RWPE1 (cell line): Measurements from ENCODE around the gene ANKS1A.

Experiments used
- CTCF ChIA-PET: fragments of 350-600 bp; sonication (Branson Sonifier 250); formaldehyde crosslinking; extraction: SDS; loops from one replicate; lab custom pipeline; 2021; lab: Yijun Ruan, JAX
- POLR2A ChIA-PET: fragments of 400-600 bp; formaldehyde crosslinking; extraction: SDS; loops from one replicate; lab custom pipeline; 2020; ENCODE audit warnings: antibody characterized with exemption; ENCODE audit not compliant: low non-redundant PET; lab: Yijun Ruan, JAX
- DNase-seq: peaks from one replicate; pipeline ENCODE4 v3.0.0; 2012; ENCODE audit warnings: low spot score
- H3K27ac ChIP-seq: fragments of 450-650 bp; 2 replicates; pipeline ENCODE4 v1.5.1; 2017
- TF ChIP-seq, protein P1 (sequence below): fragments of 450-650 bp; conservative IDR thresholded peaks from 2 replicates; pipeline ENCODE4 v1.5.1; 2017; ENCODE audit warnings: low read depth, mild to moderate bottlenecking

The ANKS1A gene

GRCh38 chr6:35070111-35070510 lies 181.1 kb downstream of the ANKS1A start:
- TF ChIP-seq, protein P1, sequence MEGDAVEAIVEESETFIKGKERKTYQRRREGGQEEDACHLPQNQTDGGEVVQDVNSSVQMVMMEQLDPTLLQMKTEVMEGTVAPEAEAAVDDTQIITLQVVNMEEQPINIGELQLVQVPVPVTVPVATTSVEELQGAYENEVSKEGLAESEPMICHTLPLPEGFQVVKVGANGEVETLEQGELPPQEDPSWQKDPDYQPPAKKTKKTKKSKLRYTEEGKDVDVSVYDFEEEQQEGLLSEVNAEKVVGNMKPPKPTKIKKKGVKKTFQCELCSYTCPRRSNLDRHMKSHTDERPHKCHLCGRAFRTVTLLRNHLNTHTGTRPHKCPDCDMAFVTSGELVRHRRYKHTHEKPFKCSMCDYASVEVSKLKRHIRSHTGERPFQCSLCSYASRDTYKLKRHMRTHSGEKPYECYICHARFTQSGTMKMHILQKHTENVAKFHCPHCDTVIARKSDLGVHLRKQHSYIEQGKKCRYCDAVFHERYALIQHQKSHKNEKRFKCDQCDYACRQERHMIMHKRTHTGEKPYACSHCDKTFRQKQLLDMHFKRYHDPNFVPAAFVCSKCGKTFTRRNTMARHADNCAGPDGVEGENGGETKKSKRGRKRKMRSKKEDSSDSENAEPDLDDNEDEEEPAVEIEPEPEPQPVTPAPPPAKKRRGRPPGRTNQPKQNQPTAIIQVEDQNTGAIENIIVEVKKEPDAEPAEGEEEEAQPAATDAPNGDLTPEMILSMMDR, result no peak
- no peak for DNase-seq
- ChIA-PET POLR2A (no interaction called here), CTCF (interaction anchor here (0.7 kb wide), 2 partner anchors 23 to 33 kb away, joined by 5 to 9 read pairs; no protein-coding TSS in a partner anchor)
- no peak overlapping the region for H3K27ac ChIP-seq

DNA sequence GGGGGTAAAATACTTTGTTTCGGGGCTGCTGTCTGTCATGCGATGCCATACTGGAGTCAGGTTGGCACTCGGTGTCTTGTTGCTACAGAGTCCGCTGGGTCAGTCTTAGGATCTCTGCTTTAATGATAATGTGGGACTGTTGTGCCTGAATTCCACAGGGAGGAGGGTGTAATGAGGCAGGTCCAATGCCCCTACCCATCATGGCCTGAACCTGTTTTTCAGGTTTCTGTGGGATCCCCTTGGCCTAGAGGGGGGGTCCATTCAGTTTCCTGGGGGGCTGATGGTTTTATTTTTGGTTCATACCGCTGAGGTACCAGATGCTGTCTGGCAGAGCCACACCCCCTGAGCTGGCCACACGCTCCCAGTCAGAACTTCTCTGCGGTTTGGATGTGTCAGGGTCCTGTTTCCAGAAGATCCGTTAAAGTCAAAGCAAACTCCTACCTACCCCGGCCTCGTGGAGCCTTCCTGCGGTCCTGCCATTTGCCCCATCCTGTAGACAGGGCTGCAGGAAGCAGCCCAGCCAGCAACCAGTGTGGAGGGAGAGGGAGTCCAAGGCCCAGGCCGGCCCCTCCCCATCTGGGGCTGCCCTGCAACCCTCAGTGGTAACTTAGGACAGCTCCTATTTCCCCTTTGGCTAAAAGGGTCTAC lies 182.4 kb downstream of the ANKS1A start:
- ChIA-PET POLR2A (no interaction called here), CTCF (interaction anchor here (0.5 kb wide), 1 partner anchor 21 kb away, joined by 4 read pairs; no protein-coding TSS in a partner anchor)
- DNase-seq, result no peak
- H3K27ac ChIP-seq, result no peak overlapping the region
- TF ChIP-seq, protein P1, result no peak

DNA sequence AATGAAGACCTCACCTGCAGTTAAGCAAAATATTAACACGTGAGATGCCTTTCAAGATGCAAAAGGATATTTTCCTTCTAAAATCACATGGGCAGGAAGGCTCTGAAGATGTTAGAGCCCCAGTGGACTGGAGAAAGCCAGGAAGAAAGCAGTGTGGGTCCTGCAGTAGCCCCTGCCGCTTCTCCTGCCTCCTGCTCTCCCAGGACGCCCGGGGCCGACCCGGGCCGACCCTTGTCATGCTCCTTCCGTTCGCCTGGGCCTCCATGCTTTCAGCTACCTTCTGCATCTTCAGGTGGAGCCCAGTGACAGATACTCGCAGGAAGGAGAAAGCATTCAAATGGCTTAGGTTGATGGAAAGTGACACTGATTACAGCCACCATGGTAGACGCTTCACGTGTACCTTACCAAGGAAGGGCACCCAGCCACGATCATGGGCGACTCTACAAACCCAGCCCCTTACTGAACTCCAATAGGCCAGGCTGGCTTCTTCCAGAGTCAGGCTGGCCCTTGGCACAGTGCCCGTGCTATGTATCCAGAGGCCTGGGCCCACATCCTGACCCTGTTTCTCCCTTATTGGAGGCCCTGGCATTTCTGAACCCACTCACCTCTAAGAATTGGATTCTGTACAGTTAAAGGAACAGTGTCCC lies 183.1 kb downstream of the ANKS1A start:
- ChIA-PET POLR2A (no interaction called here), CTCF (no interaction called here)
- DNase-seq, result no peak
- H3K27ac ChIP-seq, result no peak overlapping the region
- TF ChIP-seq, protein P1, result no peak

DNA sequence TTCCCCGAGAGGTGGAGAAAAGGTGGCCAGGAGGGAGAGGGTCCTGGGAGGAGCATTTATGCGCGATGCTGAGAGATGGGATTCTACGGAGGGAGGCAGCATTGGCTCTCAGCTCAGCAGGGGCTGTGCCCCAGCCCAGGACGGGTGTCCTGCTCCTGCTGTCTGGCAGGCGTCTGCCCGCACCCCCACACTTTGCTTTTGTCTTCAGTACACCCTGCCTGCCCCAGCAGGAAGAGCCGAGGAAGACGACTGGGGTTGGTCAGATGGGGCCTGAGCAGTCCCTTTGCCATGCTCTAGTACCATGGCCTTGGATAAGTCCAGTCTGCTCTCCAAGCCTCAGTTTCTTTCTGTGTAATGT lies 183.6 kb downstream of the ANKS1A start:
- POLR2A ChIA-PET, result no interaction called here
- CTCF ChIA-PET, result no interaction called here
- TF ChIP-seq, protein P1, result no peak
- no peak overlapping the region for H3K27ac ChIP-seq
- no peak for DNase-seq

- ChIA-PET POLR2A (no interaction called here), CTCF (no interaction called here)
- TF ChIP-seq, protein P1, result no peak
- no peak overlapping the region for H3K27ac ChIP-seq
- DNase-seq, result no peak
Observed at GRCh38 chr6:35073211-35073610, 184.2 kb downstream of the ANKS1A start.

DNA sequence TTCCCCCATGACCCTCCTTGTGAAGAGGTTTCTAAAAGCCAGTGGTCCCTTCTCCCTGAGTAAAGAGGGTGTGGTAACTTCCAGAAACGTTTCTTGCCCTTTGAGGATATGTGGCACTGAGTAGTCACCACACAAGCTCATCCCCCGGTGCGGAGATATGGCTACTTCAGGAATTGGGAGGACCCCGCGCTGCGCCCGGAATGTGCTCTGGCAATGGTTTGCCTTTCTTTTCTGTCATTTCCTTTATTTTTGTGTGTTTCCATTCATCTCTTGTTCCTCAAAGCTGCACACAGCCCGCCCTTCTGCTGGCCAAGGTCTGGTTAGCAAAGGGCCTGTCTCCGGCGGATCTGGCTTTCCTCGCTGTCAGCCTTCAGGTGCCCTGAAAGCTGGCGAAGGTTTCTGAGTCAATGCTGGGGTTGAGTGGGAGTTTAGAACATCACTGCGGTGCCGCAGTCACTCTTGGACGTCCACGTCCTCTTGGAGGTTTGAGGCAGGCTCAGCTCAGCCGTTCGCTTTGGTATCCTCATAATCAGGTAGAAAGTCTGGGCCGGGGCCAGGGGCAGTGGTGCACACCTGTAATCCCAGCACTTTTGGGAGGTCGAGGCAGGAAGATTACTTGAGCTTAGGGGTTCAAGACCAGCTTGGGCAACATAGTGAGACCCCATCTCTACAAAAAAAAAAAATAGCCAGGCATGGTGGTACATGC lies 184.9 kb downstream of the ANKS1A start:
- no peak for DNase-seq
- TF ChIP-seq, protein P1, result no peak
- ChIA-PET POLR2A (no interaction called here), CTCF (interaction anchor here (0.6 kb wide), 1 partner anchor 659 kb away, joined by 8 read pairs; no protein-coding TSS in a partner anchor)
- no peak overlapping the region for H3K27ac ChIP-seq
